ENCODE data around the gene SH3RF1.

- TF ChIP-seq POLR2A (IDR thresholded peaks at IDR 0.05) (no peak), CTCF (IDR thresholded peaks at IDR 0.05) (no peak)
Measured at GRCh38 chr4:169236873-169237626, 33.7 kb downstream of the SH3RF1 start.

All from uterus (tissue), 2 donors.